ENCODE measurements around the gene SRSF1. TPM values are rescaled to one million over a fixed set of nuclear protein-coding genes. Genes with fewer than 3 reads are reported as not detected.

The SRSF1 gene
- total RNA-seq, 1 donor, result 247 TPM

- Histone ChIP-seq H3K27ac (ENCODE audit: low read depth, low read length) (peak overlapping the region; percentile 99), H4K20me1 (ENCODE audit: insufficient read depth, low read length) (peaks cover 47% of the 10 kb centered on the region), H3K79me2 (ENCODE audit: insufficient read depth, low read length) (peaks cover 56% of the 10 kb centered on the region), H3K4me2 (ENCODE audit: insufficient read depth, low read length) (peak overlapping the region; percentile 96), H2AFZ (ENCODE audit: low read length) (peak overlapping the region; percentile 98), H3K4me1 (ENCODE audit: insufficient read depth, low read length) (peaks cover 46% of the 10 kb centered on the region), H3K27me3 (ENCODE audit: insufficient read depth, low read length) (no peaks in the 10 kb centered on the region), H3K4me3 (ENCODE audit: insufficient read depth, low read length) (peak overlapping the region; percentile 100), H3K9me3 (ENCODE audit: low read depth, low read length) (no peaks in the 10 kb centered on the region), H3K36me3 (ENCODE audit: insufficient read depth, low read length) (peaks cover 50% of the 10 kb centered on the region)
- no peak for DNase-seq (ENCODE audit: insufficient read length, low spot score, missing footprints)
- no peak for TF ChIP-seq CTCF (IDR thresholded peaks at IDR 0.05; ENCODE audit: extremely low read depth, low read depth, low read length)
These were observed 1.1 kb downstream of the SRSF1 start for GRCh38 chr17:58005728-58006559.

- peaks cover 46% of the 10 kb centered on the region for H3K4me1 ChIP-seq (ENCODE audit: insufficient read depth, low read length)
- H3K36me3 ChIP-seq (ENCODE audit: insufficient read depth, low read length), result peaks cover 57% of the 10 kb centered on the region
- no peak for DNase-seq (ENCODE audit: insufficient read length, low spot score, missing footprints)
- H3K4me3 ChIP-seq (ENCODE audit: insufficient read depth, low read length), result peak overlapping the region; percentile 100
- peaks cover 47% of the 10 kb centered on the region for H4K20me1 ChIP-seq (ENCODE audit: insufficient read depth, low read length)
- no peak for TF ChIP-seq CTCF (IDR thresholded peaks at IDR 0.05; ENCODE audit: extremely low read depth, low read depth, low read length)
- H2AFZ ChIP-seq (ENCODE audit: low read length), result no peak overlapping the region
- H3K27ac ChIP-seq (ENCODE audit: low read depth, low read length), result peak overlapping the region; percentile 99
- H3K4me2 ChIP-seq (ENCODE audit: insufficient read depth, low read length), result peak overlapping the region; percentile 96
- H3K79me2 ChIP-seq (ENCODE audit: insufficient read depth, low read length), result peaks cover 56% of the 10 kb centered on the region
- no peaks in the 10 kb centered on the region for H3K9me3 ChIP-seq (ENCODE audit: low read depth, low read length)
- no peaks in the 10 kb centered on the region for H3K27me3 ChIP-seq (ENCODE audit: insufficient read depth, low read length)
These were observed 1.9 kb downstream of the SRSF1 start for GRCh38 chr17:58005031-58005727.

- no peak overlapping the region for H3K4me3 ChIP-seq (ENCODE audit: insufficient read depth, low read length)
- peaks cover 64% of the 10 kb centered on the region for H3K36me3 ChIP-seq (ENCODE audit: insufficient read depth, low read length)
- no peak for TF ChIP-seq CTCF (IDR thresholded peaks at IDR 0.05; ENCODE audit: extremely low read depth, low read depth, low read length)
These were observed 3.0 kb downstream of the SRSF1 start for GRCh38 chr17:58004060-58004459.

GRCh38 chr17:58002973-58003372 lies 4.1 kb downstream of the SRSF1 start:
- TF ChIP-seq CTCF (IDR thresholded peaks at IDR 0.05; ENCODE audit: extremely low read depth, low read depth, low read length), result no peak
- no peak overlapping the region for H3K27ac ChIP-seq (ENCODE audit: low read depth, low read length)
- peak overlapping the region; percentile 2 for H3K4me2 ChIP-seq (ENCODE audit: insufficient read depth, low read length)
- no peak for DNase-seq (ENCODE audit: insufficient read length, low spot score, missing footprints)
- peaks cover 54% of the 10 kb centered on the region for H3K79me2 ChIP-seq (ENCODE audit: insufficient read depth, low read length)
- H3K4me3 ChIP-seq (ENCODE audit: insufficient read depth, low read length), result no peak overlapping the region
- H2AFZ ChIP-seq (ENCODE audit: low read length), result no peak overlapping the region
- H3K36me3 ChIP-seq (ENCODE audit: insufficient read depth, low read length), result peaks cover 75% of the 10 kb centered on the region
- H4K20me1 ChIP-seq (ENCODE audit: insufficient read depth, low read length), result peaks cover 58% of the 10 kb centered on the region
- no peaks in the 10 kb centered on the region for H3K27me3 ChIP-seq (ENCODE audit: insufficient read depth, low read length)
- H3K4me1 ChIP-seq (ENCODE audit: insufficient read depth, low read length), result peaks cover 44% of the 10 kb centered on the region
- no peaks in the 10 kb centered on the region for H3K9me3 ChIP-seq (ENCODE audit: low read depth, low read length)

More at GRCh38 chr17:58004060-58004459, 3.0 kb downstream of the SRSF1 start:
- DNase-seq (ENCODE audit: insufficient read length, low spot score, missing footprints), result no peak
- Histone ChIP-seq H4K20me1 (ENCODE audit: insufficient read depth, low read length) (peaks cover 56% of the 10 kb centered on the region), H3K79me2 (ENCODE audit: insufficient read depth, low read length) (peaks cover 56% of the 10 kb centered on the region), H3K4me1 (ENCODE audit: insufficient read depth, low read length) (peaks cover 46% of the 10 kb centered on the region), H3K9me3 (ENCODE audit: low read depth, low read length) (no peaks in the 10 kb centered on the region), H3K27me3 (ENCODE audit: insufficient read depth, low read length) (no peaks in the 10 kb centered on the region), H2AFZ (ENCODE audit: low read length) (no peak overlapping the region), H3K27ac (ENCODE audit: low read depth, low read length) (no peak overlapping the region), H3K4me2 (ENCODE audit: insufficient read depth, low read length) (peak overlapping the region; percentile 96)
